GM21825 (cell line): ENCODE data around the gene NTN5.

Source experiments
- ATAC-seq: cut with Tn5 transposase; IDR thresholded peaks from one replicate; pipeline ENCODE4 v1.9.1; 2021; ENCODE audit warnings: mild to moderate bottlenecking, moderate library complexity; ENCODE audit not compliant: unreplicated experiment

The NTN5 gene

DNA sequence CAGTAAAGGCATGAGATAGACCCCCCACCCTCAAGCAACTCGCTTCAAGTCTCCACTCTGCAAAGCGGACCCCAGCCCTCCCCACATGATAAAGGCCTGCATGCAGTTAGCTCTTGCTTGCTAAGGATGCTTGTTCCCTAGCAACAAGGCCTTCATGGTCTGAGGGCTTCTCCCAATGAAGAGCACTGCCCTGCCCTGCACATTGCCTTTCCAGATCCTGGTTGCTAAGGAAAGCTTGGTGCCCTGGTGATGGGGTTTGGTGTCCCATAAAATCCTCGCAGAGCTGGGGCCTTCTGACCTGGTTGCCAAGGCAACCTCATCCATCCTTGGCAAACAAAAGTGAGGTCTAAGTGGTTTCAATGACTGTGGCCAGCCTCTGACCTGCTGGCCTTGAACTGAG is 41.6 kb downstream of the NTN5 start:
- no peak for ATAC-seq

DNA sequence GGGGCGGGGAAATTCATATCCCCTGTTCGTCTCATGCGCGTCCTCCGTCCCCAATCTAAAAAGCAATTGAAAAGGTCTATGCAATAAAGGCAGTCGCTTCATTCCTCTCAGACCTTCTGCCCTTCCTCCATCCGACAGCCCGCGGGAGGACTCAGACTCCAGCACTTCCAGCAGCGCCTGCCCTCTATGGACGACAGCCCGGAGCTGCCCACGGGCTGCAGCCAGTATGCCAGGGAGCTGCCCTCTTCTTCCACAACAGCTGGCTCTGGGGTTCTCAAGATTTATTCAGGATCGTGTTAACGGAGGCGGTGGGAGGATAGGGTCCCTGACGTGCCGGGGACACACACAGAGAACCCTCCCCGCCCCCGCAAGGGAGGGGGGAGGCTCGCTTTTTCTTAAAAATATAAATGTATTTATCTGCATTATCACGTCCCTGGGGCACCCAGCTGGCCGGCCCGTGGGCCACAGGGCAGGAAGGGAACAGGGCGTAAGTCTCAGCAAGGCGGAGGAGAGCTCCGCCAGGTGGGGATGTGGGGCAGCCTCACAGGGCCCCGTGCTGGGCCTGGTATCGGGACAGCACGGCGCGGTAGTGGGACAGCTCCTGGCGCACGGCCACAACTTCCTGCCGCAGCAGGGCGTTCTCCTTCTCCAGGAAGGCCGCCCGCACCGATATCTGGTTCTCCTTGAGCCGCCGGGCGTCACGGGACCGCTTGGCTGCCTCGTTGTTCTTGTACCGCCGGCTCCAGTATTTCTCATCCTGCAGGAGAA is 42.3 kb downstream of the NTN5 start:
- ATAC-seq = no peak

DNA sequence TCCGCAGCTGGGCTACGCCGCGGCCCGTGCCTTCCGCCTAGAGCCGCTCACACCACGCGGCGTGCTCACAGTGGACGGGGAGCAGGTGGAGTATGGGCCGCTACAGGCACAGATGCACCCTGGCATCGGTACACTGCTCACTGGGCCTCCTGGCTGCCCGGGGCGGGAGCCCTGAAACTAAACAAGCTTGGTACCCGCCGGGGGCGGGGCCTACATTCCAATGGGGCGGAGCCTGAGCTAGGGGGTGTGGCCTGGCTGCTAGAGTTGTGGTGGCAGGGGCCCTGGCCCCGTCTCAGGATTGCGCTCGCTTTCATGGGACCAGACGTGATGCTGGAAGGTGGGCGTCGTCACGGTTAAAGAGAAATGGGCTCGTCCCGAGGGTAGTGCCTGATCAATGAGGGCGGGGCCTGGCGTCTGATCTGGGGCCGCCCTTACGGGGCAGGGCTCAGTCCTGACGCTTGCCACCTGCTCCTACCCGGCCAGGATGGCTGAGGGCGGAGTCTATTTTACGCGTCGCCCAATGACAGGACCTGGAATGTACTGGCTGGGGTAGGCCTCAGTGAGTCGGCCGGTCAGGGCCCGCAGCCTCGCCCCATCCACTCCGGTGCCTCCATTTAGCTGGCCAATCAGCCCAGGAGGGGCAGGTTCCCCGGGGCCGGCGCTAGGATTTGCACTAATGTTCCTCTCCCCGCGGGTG is 43.1 kb downstream of the NTN5 start:
- no peak for ATAC-seq

- no peak for ATAC-seq
These were observed 43.6 kb downstream of the NTN5 start for GRCh38 chr19:48629297-48629598.

DNA sequence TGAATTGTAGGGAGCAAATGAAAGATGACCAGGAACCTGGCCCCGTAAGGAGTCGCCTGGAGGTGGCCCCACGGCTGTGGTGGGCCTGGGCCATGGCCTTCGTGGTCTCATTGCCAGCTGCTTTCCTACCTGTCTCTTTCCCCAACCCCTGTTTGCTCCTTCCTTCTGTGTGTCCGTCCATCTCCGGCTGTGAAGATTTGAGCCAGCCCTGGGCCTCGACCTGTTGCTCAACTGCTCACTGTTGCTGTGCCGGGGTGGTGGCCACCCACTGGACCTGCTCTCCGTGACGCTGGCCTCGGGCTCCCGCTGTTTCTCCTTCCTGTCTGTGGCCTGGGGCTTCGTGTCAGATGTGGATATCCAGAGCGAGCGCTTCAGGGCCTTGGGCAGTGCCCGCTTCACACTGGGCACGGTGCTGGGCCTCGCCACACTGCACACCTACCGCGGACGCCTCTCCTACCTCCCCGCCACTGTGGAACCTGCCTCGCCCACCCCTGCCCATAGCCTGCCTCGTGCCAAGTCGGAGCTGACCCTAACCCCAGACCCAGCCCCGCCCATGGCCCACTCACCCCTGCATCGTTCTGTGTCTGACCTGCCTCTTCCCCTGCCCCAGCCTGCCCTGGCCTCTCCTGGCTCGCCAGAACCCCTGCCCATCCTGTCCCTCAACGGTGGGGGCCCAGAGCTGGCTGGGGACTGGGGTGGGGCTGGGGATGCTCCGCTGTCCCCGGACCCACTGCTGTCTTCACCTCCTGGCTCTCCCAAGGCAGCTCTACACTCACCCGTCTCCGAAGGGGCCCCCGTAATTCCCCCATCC is 44.1 kb downstream of the NTN5 start:
- ATAC-seq = no peak

- no peak for ATAC-seq
These were observed 44.9 kb downstream of the NTN5 start for GRCh38 chr19:48627865-48628314.

DNA sequence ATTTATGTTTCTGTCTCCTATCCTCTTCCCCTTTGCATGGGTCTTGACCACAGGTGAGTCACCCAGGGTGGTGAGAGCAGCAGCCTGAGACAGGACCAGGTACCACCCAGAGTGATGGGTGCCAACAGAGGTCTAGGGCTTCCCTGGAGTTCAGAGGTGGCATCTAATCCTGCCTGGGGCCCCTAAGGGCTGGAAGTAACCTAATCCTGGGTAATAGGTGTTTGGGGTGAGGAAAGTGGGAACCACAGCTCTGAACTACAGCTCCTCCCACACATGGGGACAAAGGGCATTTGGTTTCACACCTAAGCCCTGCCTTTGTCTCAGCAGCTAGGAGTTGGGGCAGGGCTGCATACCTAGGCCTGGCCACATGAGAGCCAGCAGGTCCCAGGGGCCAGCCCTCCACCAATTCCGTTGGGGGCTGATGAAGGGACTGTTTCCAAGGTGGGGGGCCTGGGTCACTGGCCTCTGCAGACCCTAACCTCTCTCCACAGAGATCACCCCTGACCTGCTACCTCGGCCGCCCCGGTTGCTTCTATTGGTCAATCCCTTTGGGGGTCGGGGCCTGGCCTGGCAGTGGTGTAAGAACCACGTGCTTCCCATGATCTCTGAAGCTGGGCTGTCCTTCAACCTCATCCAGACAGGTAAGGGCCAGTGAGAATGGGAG is 45.5 kb downstream of the NTN5 start:
- no peak for ATAC-seq

GRCh38 chr19:48625891-48626327 is 46.9 kb downstream of the NTN5 start:
- ATAC-seq = no peak

- ATAC-seq = no peak
These were observed 47.8 kb downstream of the NTN5 start for GRCh38 chr19:48624791-48625723.

- ATAC-seq = peak; percentile 57
These were observed 48.7 kb downstream of the NTN5 start for GRCh38 chr19:48624067-48624594.

DNA sequence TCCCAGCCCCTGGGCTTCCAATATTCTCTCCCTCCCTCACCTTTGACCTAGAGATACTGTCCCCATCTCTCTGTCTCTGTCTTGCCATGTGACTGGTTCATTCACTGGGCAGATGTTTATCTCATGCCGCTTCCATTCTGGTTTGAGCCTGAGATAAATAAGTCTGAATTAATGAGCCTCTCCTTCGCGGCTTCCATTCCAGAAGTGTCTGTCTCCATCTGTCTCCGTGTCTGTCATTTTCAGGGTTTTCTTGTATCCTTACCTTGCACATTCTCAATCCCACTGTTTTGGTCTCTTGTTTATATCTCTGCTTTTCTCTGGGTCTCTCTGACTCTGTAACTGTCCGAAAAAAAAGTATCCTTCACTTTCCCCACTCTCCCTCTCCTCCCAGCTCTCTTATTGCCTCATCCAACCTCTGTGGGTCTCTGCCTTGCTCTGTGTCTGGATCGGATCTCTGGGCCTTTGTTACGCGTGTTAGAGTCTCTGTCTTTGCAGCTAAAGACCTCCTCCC is 49.2 kb downstream of the NTN5 start:
- no peak for ATAC-seq

DNA sequence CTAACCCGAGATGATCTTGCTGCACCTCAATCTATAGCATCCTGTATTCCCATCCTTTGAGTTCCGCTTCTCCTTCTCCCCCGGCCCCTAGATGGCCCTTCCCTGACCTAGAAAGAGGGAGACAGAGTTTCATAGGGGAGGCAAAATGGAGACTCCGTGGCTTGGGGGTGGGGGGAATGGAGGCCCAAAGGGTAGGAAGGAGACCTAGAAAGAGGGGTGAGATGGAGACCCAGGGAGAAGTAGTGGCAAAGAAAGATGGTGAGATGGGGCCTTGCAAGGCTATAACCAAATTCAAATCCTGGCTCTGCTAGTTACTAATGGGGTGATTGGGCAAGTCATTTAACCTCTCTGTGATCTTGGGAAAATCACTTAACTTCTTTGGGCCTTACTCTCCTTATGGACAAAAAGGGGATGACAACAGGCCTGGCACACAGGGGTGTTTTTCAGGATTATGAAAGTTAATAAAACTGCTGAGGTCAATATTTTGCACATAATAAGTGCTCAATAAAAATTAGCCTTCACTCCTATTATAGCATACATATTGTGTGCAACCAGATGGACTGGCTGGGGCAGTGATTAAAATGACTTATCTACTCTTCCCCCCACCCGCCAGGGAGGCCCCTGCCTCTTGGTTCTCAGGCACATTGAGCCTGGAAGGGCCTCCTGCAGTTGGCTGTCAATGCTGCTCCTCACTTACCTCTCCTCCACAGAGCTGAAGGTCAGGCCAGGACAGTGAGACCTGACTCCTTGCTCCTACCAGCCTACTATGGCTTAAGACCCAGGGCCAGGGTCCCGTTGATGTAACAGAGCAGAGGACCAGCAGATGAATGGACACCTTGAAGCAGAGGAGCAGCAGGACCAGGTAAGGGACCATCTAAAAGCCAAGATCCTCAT is 52.9 kb downstream of the NTN5 start:
- no peak for ATAC-seq

- peak; percentile 71 for ATAC-seq
These were observed 53.7 kb downstream of the NTN5 start, which contains the start of the genes RPL18 and SPHK2 for GRCh38 chr19:48618916-48619691. Gene RPL18 (minus strand): TSS chr19:48619178. CDS start chr19:48619143, 35 bp downstream. Gene SPHK2 (plus strand): TSS chr19:48619506. CDS start chr19:48620515, 1,009 bp downstream.

DNA sequence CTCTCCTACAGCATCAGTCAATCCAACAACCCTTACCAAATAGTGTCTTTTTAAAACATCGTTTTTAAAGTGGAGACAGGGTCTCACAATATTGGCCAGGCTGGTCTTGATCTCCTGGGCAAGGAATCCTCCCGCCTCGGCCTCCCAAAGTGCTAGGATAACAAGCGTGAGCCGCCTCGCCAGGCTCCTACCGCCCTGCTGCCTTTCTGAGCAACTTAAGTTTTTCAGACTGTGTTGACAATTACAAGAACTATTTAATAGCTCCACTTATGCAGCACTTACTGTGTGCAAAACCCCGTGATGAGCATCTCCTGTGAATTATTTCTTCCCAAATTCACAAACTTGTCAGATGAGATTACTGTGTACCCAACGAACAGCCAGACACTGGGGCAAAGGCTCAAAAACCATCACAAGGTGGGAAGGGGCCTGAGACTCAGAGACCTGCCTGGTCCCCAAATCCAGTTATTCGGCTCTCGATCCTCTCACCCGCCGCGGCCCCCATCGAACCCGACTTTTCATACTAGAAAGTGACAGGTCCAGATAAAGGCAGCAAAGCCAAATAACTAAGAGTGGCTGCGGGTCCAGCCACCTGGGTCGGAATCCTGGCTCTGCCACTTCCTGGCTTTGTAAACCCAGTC is 54.4 kb downstream of the NTN5 start:
- no peak for ATAC-seq

DNA sequence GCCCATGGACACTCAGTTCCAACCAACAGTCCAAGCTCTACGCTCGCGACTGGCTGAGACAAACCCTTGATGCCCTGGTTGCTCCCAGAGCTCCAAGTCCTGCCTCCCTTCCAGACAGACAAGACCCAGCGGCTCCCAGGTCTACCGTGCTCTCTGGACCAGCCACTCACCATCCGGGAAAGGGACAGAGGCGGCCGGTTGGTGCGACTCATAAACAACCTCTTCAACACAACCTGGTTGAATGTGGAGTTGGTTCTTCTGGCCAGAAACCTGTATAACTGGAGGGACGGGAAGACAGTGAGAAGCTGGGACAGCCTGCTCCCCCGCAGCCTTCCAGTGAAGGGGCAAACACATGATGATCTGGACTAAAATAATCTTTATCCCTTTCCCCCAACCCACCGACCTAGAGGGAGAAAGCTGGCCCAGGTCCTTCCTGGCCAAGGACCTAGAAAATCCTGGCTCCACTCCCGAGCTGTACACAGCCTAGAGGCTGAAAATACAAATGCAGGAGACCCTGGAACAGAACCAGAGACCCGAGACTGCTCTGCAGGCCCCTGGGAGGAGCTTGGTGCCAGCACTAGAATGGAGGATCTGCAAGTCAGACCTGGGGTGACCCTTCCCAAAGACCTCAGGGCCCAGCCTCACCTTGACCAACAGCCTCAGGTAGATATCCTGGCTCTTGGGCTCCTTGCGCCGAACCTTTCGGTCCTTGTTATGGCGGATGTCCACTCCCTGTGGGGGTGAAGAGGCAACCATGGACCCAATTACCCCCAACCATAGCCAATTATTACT is 55.5 kb downstream of the NTN5 start:
- no peak for ATAC-seq

GRCh38 chr19:48616491-48617056 is 56.2 kb downstream of the NTN5 start:
- no peak for ATAC-seq
